DOHH2 (cell line): ENCODE data around the gene PRPH.

Source experiments
- H3F3A ChIP-seq: fragments of 200-600 bp; sonication (generic), shearing (Covaris generic); 2 replicates; pipeline ENCODE4 v1.6.0; 2016; ENCODE audit warnings: antibody characterized with exemption, mild to moderate bottlenecking; ENCODE audit not compliant: control insufficient read depth, insufficient read depth
- H3K27ac ChIP-seq: fragments of 200-600 bp; sonication (generic); 2 replicates; pipeline ENCODE4 v1.5.1; 2014; ENCODE audit warnings: low read depth, mild to moderate bottlenecking, low read length, moderate library complexity
- H3K27me3 ChIP-seq: fragments of 200-600 bp; sonication (generic); 2 replicates; pipeline ENCODE4 v1.6.1; 2014; ENCODE audit warnings: mild to moderate bottlenecking, low read length, mixed read lengths; ENCODE audit not compliant: control insufficient read depth
- H3K36me3 ChIP-seq: fragments of 200-600 bp; sonication (generic); 2 replicates; pipeline ENCODE4 v1.6.1; 2014; ENCODE audit warnings: mild to moderate bottlenecking, low read length, moderate library complexity, mixed read lengths; ENCODE audit not compliant: control insufficient read depth
- H3K4me1 ChIP-seq: fragments of 200-600 bp; sonication (generic); 2 replicates; pipeline ENCODE4 v1.6.1; 2014; ENCODE audit warnings: mild to moderate bottlenecking, low read length, mixed read lengths; ENCODE audit not compliant: control insufficient read depth
- H3K4me2 ChIP-seq: fragments of 200-600 bp; sonication (generic); 2 replicates; pipeline ENCODE4 v1.6.0; 2014; ENCODE audit warnings: mild to moderate bottlenecking, low read length, moderate library complexity
- H3K4me3 ChIP-seq: fragments of 200-600 bp; sonication (generic); 2 replicates; pipeline ENCODE4 v1.5.1; 2014; ENCODE audit warnings: mild to moderate bottlenecking, low read length, mixed read lengths
- H3K79me2 ChIP-seq: fragments of 200-600 bp; sonication (generic); 2 replicates; pipeline ENCODE4 v1.6.1; 2014; ENCODE audit warnings: mild to moderate bottlenecking, low read length, mixed read lengths; ENCODE audit not compliant: control insufficient read depth
- H3K9me2 ChIP-seq: fragments of 200-600 bp; sonication (generic); replicated peaks from 2 replicates; pipeline ENCODE4 v1.6.1; 2014; ENCODE audit warnings: mild to moderate bottlenecking, low read length, mixed read lengths; ENCODE audit not compliant: control insufficient read depth
- H3K9me3 ChIP-seq: fragments of 200-600 bp; sonication (generic); 2 replicates; pipeline ENCODE4 v1.6.1; 2014; ENCODE audit warnings: antibody characterized with exemption, low read length, mixed read lengths; ENCODE audit not compliant: control insufficient read depth, insufficient read depth
- H4K20me1 ChIP-seq: fragments of 200-600 bp; sonication (generic); 2 replicates; pipeline ENCODE4 v1.6.0; 2014; ENCODE audit warnings: low read depth, mild to moderate bottlenecking, antibody characterized with exemption, low read length, moderate library complexity; ENCODE audit not compliant: control insufficient read depth, insufficient read depth
- EZH2phosphoT487 ChIP-seq: fragments of 200-600 bp; sonication (generic); IDR thresholded peaks from 2 replicates; pipeline ENCODE4 v1.6.1; 2017; ENCODE audit warnings: borderline replicate concordance, mild to moderate bottlenecking, antibody characterized with exemption, low read length, moderate library complexity, mixed read lengths
- TF ChIP-seq, protein P1 (sequence below): fragments of 200-600 bp; sonication (generic); IDR thresholded peaks from one replicate; pipeline ENCODE4 v1.5.1; 2014; ENCODE audit warnings: antibody characterized with exemption, mild to moderate bottlenecking, low read depth, low read length; ENCODE audit not compliant: poor library complexity, severe bottlenecking

Gene PRPH

DNA sequence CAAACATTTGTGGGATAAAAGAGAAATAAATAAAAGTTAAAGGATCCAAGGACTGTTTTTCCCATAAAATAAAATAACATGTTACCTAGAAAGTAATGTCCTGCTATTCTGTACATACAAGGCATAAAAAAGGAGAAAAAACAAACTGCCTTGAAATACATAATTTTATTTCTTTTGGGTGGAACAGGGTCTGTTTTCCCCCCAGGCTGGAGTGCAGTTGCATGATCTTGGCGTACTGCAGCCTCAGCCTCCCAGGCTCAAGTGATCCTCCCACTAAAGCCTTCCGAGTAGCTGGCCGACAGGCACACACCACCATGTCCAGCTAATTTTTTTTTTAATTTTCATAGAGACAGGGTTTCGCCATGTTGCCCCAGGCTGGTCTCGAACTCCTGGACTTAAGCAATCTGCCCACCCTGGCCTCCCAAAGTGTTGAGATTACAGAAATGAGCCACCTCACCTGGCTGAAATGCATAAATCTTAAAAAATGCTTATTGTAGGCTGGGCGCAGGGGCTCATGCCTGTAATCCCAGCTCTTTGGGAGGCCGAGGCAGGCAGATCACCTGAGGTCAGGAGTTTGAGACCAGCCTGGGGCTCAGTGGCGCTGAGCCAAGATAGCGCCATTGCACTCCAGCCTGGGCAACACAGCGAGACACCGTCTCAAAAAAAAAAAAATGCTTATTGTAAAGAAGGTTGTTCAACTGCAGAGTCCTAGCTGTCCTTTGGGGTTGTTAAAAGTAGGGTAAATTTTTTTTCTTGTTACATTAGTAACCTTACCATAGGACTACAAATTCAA lies 34.2 kb upstream of the PRPH start:
- no peaks in the 10 kb centered on the region for H3K9me3 ChIP-seq
- H3K4me2 ChIP-seq = no peak overlapping the region
- TF ChIP-seq, protein P1, sequence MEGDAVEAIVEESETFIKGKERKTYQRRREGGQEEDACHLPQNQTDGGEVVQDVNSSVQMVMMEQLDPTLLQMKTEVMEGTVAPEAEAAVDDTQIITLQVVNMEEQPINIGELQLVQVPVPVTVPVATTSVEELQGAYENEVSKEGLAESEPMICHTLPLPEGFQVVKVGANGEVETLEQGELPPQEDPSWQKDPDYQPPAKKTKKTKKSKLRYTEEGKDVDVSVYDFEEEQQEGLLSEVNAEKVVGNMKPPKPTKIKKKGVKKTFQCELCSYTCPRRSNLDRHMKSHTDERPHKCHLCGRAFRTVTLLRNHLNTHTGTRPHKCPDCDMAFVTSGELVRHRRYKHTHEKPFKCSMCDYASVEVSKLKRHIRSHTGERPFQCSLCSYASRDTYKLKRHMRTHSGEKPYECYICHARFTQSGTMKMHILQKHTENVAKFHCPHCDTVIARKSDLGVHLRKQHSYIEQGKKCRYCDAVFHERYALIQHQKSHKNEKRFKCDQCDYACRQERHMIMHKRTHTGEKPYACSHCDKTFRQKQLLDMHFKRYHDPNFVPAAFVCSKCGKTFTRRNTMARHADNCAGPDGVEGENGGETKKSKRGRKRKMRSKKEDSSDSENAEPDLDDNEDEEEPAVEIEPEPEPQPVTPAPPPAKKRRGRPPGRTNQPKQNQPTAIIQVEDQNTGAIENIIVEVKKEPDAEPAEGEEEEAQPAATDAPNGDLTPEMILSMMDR = no peak
- no peak for TF ChIP-seq EZH2phosphoT487
- no peak overlapping the region for H3K4me3 ChIP-seq
- H3K79me2 ChIP-seq = peaks cover 28% of the 10 kb centered on the region
- H3K9me2 ChIP-seq = no peaks in the 10 kb centered on the region
- no peaks in the 10 kb centered on the region for H3K27me3 ChIP-seq
- no peak overlapping the region for H3K27ac ChIP-seq
- H3K36me3 ChIP-seq = peaks cover 12% of the 10 kb centered on the region
- no peaks in the 10 kb centered on the region for H4K20me1 ChIP-seq
- peaks cover 5% of the 10 kb centered on the region for H3F3A ChIP-seq
- H3K4me1 ChIP-seq = peaks cover 23% of the 10 kb centered on the region

DNA sequence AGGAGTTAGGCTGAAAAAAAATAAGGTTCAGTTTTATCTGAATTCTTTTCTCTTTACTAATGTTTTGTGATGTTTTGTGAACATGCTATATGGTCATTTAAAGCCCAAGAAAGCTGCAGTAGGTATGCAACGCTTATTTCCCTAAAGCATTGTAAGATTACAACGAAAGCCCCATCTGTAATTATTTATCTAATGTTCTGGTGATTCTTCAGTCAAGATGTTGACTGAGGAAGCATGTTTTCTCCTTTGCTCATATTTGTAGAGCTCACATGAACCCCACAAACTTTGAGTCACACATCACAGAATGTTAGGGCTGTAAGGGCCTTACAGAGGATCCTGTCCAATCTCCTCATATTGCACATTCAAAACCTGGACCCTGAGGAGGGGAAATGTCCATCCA lies 33.2 kb upstream of the PRPH start:
- no peaks in the 10 kb centered on the region for H3K9me3 ChIP-seq
- peaks cover 5% of the 10 kb centered on the region for H3F3A ChIP-seq
- no peaks in the 10 kb centered on the region for H3K9me2 ChIP-seq
- peaks cover 20% of the 10 kb centered on the region for H3K36me3 ChIP-seq
- peaks cover 32% of the 10 kb centered on the region for H3K4me1 ChIP-seq
- H3K27ac ChIP-seq = no peak overlapping the region
- H3K79me2 ChIP-seq = peaks cover 38% of the 10 kb centered on the region
- no peak overlapping the region for H3K4me3 ChIP-seq
- peaks cover 6% of the 10 kb centered on the region for H4K20me1 ChIP-seq
- TF ChIP-seq EZH2phosphoT487 = no peak
- H3K4me2 ChIP-seq = no peak overlapping the region
- H3K27me3 ChIP-seq = no peaks in the 10 kb centered on the region

DNA sequence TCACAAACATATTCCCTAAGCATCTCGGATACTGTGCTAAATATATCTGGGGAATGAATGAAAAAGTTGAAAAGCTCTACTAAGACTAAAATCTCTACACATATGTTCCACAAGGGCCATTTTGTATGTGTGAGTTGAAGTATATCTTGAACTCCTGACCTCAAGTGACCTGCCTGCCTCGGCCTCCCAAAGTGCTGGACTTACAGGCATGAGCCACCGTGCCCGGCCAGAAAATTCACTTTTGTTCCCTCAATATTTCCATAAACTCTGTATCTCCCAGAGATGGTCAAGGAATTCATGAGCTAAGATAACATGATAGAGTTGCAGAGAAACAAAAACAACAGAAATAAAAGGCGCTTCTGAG lies 31.6 kb upstream of the PRPH start:
- H3K4me3 ChIP-seq = peak overlapping the region; percentile 97
- H3K27ac ChIP-seq = no peak overlapping the region

DNA sequence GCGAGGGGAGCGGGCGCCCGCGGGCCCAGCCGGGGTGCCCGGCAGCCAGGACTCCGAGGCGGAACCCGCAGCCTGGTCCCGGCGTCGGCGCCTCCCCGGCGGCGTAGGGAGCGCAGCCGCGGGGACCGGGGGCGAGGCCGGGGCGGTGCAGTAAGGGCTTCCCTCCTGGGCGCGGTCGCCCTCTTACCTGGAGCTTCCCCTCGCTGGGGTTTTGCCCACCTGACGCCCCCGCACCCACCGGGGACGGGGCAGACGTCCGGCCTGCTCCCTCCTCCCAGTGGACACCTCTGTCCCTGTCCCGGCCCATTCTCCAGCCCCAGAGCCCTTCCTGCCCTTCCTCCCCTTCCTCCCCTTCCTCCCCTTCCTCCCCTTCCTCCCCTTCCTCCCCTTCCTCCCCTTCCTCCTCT lies 30.5 kb upstream of the PRPH start:
- no peaks in the 10 kb centered on the region for H3K9me2 ChIP-seq
- H3K4me2 ChIP-seq = peak overlapping the region; percentile 81
- no peaks in the 10 kb centered on the region for H3K27me3 ChIP-seq
- H3K27ac ChIP-seq = peak overlapping the region; percentile 87
- peak overlapping the region; percentile 97 for H3K4me3 ChIP-seq
- H3K36me3 ChIP-seq = peaks cover 46% of the 10 kb centered on the region
- H3F3A ChIP-seq = peaks cover 15% of the 10 kb centered on the region
- H3K4me1 ChIP-seq = peaks cover 35% of the 10 kb centered on the region
- peaks cover 17% of the 10 kb centered on the region for H4K20me1 ChIP-seq
- peaks cover 62% of the 10 kb centered on the region for H3K79me2 ChIP-seq
- no peaks in the 10 kb centered on the region for H3K9me3 ChIP-seq
- TF ChIP-seq, protein P1 = no peak
- TF ChIP-seq EZH2phosphoT487 = no peak

More for the DNA sequence above, 31.6 kb upstream of the PRPH start:
- H3K9me2 ChIP-seq = no peaks in the 10 kb centered on the region
- no peaks in the 10 kb centered on the region for H3K27me3 ChIP-seq
- H3K9me3 ChIP-seq = no peaks in the 10 kb centered on the region
- peaks cover 54% of the 10 kb centered on the region for H3K79me2 ChIP-seq
- TF ChIP-seq, protein P1 = no peak
- TF ChIP-seq EZH2phosphoT487 = no peak
- H3K4me2 ChIP-seq = peak overlapping the region; percentile 81
- H3K4me1 ChIP-seq = peaks cover 35% of the 10 kb centered on the region
- peaks cover 35% of the 10 kb centered on the region for H3K36me3 ChIP-seq
- H4K20me1 ChIP-seq = peaks cover 11% of the 10 kb centered on the region
- H3F3A ChIP-seq = peaks cover 11% of the 10 kb centered on the region
